Measurements from ENCODE around the gene HOXA10. TPM values are rescaled to one million over a fixed set of nuclear protein-coding genes. Genes with fewer than 3 reads are reported as not detected.
A peak's percentile ranks its signal among the peaks of the same experiment; 100 is the strongest.

HOXA10 gene
- total RNA-seq, 1 experiment from 2014 or later, result not detected

DNA sequence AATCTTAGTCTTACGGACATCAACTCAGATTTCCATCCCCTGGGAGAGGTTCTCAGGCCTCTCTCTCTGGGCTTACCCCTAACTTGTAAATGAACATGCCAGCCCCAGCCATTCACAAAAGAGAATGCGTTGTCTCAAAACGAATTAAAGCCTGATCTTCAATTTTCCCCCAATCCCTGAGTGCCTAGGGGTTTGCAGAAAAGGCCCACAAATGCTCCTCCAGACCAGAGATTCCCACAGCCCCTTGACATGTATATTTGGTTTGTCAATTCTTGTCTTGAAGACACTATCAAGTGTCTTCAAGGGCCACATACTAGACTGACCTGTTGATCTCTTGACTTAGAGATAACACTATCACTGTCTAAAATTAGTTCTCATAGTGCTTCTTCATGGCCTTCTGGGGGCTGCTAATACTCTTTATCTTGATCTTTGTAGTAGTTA is 37.7 kb upstream of the HOXA10 start:
- intact Hi-C loops (cut with micrococcal nuclease; ENCODE audit: unreplicated experiment), result loop anchor here (5.0 kb wide), 1 partner anchor 366 kb away; no protein-coding TSS in a partner anchor
- DNase-seq (ENCODE audit: low spot score), result no peak
- no peaks in the 10 kb centered on the region for H3K36me3 ChIP-seq (ENCODE audit: insufficient read depth, low read length, poor library complexity, severe bottlenecking)
- BruUV-seq (replicated peaks), result no TSS peak
- POLR2A ChIA-PET (ENCODE audit: low non-redundant PET), result no interaction called here
- H3K27ac ChIP-seq (ENCODE audit: low read depth, low read length, poor library complexity, severe bottlenecking), result no peak overlapping the region
- peaks cover 62% of the 10 kb centered on the region for H3K27me3 ChIP-seq (replicated peaks; ENCODE audit: insufficient read depth, low read depth, low read length, poor library complexity)
- no peaks in the 10 kb centered on the region for H3K9me3 ChIP-seq (ENCODE audit: low read depth, low read length, poor library complexity, severe bottlenecking)
- no peaks in the 10 kb centered on the region for H3K4me1 ChIP-seq (ENCODE audit: insufficient read depth, low read length, poor library complexity, severe bottlenecking)
- CTCF ChIA-PET, result interaction anchor here (0.9 kb wide), 1 partner anchor 563 kb away, joined by 4 read pairs; no protein-coding TSS in a partner anchor
- TF ChIP-seq, protein P1, sequence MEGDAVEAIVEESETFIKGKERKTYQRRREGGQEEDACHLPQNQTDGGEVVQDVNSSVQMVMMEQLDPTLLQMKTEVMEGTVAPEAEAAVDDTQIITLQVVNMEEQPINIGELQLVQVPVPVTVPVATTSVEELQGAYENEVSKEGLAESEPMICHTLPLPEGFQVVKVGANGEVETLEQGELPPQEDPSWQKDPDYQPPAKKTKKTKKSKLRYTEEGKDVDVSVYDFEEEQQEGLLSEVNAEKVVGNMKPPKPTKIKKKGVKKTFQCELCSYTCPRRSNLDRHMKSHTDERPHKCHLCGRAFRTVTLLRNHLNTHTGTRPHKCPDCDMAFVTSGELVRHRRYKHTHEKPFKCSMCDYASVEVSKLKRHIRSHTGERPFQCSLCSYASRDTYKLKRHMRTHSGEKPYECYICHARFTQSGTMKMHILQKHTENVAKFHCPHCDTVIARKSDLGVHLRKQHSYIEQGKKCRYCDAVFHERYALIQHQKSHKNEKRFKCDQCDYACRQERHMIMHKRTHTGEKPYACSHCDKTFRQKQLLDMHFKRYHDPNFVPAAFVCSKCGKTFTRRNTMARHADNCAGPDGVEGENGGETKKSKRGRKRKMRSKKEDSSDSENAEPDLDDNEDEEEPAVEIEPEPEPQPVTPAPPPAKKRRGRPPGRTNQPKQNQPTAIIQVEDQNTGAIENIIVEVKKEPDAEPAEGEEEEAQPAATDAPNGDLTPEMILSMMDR (conservative IDR thresholded peaks at IDR 0.05; ENCODE audit: low read depth, low read length), result no peak
- no peak for TF ChIP-seq EZH2 (IDR thresholded peaks at IDR 0.05; ENCODE audit: borderline replicate concordance, low read depth, low read length, poor library complexity, severe bottlenecking)
- no peak overlapping the region for H3K4me3 ChIP-seq (ENCODE audit: low read depth, low read length, poor library complexity, severe bottlenecking)

DNA sequence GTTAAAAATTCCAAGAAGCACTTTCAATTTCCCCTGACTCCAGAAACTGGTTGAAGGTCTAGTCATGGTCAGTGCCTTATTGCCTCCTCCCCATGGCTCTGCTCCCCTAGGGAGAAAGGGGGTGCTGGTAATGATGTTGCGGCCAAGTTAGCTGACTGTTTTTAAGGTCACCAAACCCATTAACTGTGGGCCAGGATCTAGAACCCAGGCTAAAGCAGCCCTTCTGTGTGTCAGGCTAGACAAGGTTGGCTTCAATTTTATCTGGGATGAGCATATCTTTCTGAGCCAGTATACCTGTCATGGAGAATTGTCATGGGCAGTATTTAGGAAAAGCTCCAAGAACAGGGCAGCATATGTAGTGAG is 36.9 kb upstream of the HOXA10 start:
- intact Hi-C loops (cut with micrococcal nuclease; ENCODE audit: unreplicated experiment), result loop anchor here (5.0 kb wide), 1 partner anchor 366 kb away; no protein-coding TSS in a partner anchor
- Histone ChIP-seq H3K4me3 (ENCODE audit: low read depth, low read length, poor library complexity, severe bottlenecking) (no peak overlapping the region), H3K27ac (ENCODE audit: low read depth, low read length, poor library complexity, severe bottlenecking) (no peak overlapping the region), H3K4me1 (ENCODE audit: insufficient read depth, low read length, poor library complexity, severe bottlenecking) (no peaks in the 10 kb centered on the region), H3K9me3 (ENCODE audit: low read depth, low read length, poor library complexity, severe bottlenecking) (no peaks in the 10 kb centered on the region), H3K27me3 (replicated peaks; ENCODE audit: insufficient read depth, low read depth, low read length, poor library complexity) (peaks cover 67% of the 10 kb centered on the region), H3K36me3 (ENCODE audit: insufficient read depth, low read length, poor library complexity, severe bottlenecking) (no peaks in the 10 kb centered on the region)
- DNase-seq (ENCODE audit: low spot score), result no peak
- TF ChIP-seq EZH2 (IDR thresholded peaks at IDR 0.05; ENCODE audit: borderline replicate concordance, low read depth, low read length, poor library complexity, severe bottlenecking), result no peak
- TF ChIP-seq, protein P1 (conservative IDR thresholded peaks at IDR 0.05; ENCODE audit: low read depth, low read length), result no peak
- ChIA-PET POLR2A (ENCODE audit: low non-redundant PET) (no interaction called here), CTCF (interaction anchor here (0.6 to 0.9 kb wide), 2 partner anchors 235 to 564 kb away, joined by 3 to 4 read pairs; no protein-coding TSS in a partner anchor)
- no TSS peak for BruUV-seq (replicated peaks)

DNA sequence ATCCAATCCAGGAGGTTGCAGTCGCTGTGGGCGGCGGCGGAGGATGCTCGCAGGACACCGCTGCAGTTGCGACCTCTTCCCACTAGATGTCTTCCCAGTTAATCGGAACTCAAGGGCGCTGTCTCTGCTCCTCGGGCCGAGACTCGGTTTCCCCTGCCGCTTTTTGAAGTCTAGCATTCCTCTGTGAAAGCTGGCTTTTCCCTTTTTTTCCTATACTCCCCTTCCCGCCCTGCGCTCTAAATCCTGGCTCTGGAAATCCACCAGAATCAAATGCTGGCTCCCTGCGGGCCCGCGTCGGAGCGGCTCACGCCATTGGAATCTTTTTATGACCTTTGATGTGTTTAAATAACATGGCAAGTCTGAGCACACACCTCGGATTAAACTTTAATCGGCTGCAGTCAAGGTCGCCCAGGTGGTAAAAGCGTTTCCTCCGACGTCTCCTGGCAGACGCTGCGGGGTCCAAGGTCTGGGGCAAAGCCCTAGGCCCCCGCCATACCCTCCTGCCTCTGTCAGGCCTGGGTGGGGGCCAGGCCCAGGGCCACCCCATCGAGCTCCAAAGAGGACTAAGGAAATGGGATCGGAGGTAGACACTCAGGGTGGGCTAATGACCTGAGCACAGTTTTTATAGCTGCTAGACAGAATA is 36.4 kb upstream of the HOXA10 start:
- Histone ChIP-seq H3K9me3 (ENCODE audit: low read depth, low read length, poor library complexity, severe bottlenecking) (no peaks in the 10 kb centered on the region), H3K4me3 (ENCODE audit: low read depth, low read length, poor library complexity, severe bottlenecking) (no peak overlapping the region), H3K4me1 (ENCODE audit: insufficient read depth, low read length, poor library complexity, severe bottlenecking) (no peaks in the 10 kb centered on the region), H3K27ac (ENCODE audit: low read depth, low read length, poor library complexity, severe bottlenecking) (no peak overlapping the region), H3K36me3 (ENCODE audit: insufficient read depth, low read length, poor library complexity, severe bottlenecking) (no peaks in the 10 kb centered on the region), H3K27me3 (replicated peaks; ENCODE audit: insufficient read depth, low read depth, low read length, poor library complexity) (peaks cover 68% of the 10 kb centered on the region)
- peak; percentile 35 for DNase-seq (ENCODE audit: low spot score)
- ChIA-PET CTCF (interaction anchor here (0.6 to 1.3 kb wide), 4 partner anchors 235 to 564 kb away, joined by 3 to 6 read pairs (median 4); no protein-coding TSS in a partner anchor), POLR2A (ENCODE audit: low non-redundant PET) (no interaction called here)
- BruUV-seq (replicated peaks), result no TSS peak
- intact Hi-C loops (cut with micrococcal nuclease; ENCODE audit: unreplicated experiment), result loop anchor here (5.0 kb wide), 1 partner anchor 367 kb away; no protein-coding TSS in a partner anchor
- TF ChIP-seq EZH2 (IDR thresholded peaks at IDR 0.05; ENCODE audit: borderline replicate concordance, low read depth, low read length, poor library complexity, severe bottlenecking), result no peak
- TF ChIP-seq, protein P1 (conservative IDR thresholded peaks at IDR 0.05; ENCODE audit: low read depth, low read length), result peak; percentile 74
